ENCODE data around the gene TIMM22.

DNA sequence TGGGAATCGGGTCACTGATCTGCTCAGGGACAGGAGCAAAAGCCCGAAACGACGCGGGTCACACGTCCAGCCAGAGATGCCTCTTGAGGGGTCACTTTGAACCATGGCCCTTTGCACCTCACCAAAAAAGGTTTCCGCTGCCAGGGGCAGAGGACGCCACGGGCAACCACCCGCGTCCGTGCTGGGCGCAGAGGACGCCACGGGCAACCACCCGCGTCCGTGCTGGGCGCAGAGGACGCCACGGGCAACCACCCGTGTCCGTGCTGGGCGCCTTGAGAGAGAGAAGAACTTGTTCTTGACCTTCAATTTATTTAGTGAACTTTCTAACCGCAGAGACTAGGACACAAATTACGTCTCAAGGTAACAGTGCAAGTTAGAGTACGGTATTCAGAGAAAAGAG, 35.5 kb downstream of the TIMM22 start:
- TF ChIP-seq, protein P1, sequence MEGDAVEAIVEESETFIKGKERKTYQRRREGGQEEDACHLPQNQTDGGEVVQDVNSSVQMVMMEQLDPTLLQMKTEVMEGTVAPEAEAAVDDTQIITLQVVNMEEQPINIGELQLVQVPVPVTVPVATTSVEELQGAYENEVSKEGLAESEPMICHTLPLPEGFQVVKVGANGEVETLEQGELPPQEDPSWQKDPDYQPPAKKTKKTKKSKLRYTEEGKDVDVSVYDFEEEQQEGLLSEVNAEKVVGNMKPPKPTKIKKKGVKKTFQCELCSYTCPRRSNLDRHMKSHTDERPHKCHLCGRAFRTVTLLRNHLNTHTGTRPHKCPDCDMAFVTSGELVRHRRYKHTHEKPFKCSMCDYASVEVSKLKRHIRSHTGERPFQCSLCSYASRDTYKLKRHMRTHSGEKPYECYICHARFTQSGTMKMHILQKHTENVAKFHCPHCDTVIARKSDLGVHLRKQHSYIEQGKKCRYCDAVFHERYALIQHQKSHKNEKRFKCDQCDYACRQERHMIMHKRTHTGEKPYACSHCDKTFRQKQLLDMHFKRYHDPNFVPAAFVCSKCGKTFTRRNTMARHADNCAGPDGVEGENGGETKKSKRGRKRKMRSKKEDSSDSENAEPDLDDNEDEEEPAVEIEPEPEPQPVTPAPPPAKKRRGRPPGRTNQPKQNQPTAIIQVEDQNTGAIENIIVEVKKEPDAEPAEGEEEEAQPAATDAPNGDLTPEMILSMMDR (IDR thresholded peaks at IDR 0.05) = no peak
- TF ChIP-seq POLR2A (IDR thresholded peaks at IDR 0.05) = no peak
- TF ChIP-seq POLR2AphosphoS5 (IDR thresholded peaks at IDR 0.05) = no peak
- no peak for TF ChIP-seq EP300 (IDR thresholded peaks at IDR 0.05)

Data from stomach (tissue), 4 donors.